WTC11 (cell line): ENCODE data around the gene REEP1.

ENCODE experiments used
- CBFB ChIP-seq: sonication (generic); formaldehyde crosslinking; IDR thresholded peaks from 2 replicates; pipeline ENCODE4 v1.8.1; 2022; ENCODE audit warnings: mild to moderate bottlenecking, low read depth, missing genetic modification reagents
- ELF4 ChIP-seq: sonication (generic); formaldehyde crosslinking; IDR thresholded peaks from 2 replicates; pipeline ENCODE4 v1.8.1; 2022; ENCODE audit warnings: low read depth, mild to moderate bottlenecking, moderate library complexity, missing genetic modification reagents
- FOXP1 ChIP-seq: sonication (generic); formaldehyde crosslinking; IDR thresholded peaks from 2 replicates; pipeline ENCODE4 v1.8.0; 2022; ENCODE audit warnings: missing genetic modification reagents, mild to moderate bottlenecking, moderate library complexity, borderline replicate concordance
- KAT7 ChIP-seq: sonication (generic); formaldehyde crosslinking; IDR thresholded peaks from 2 replicates; pipeline ENCODE4 v1.8.1; 2023; ENCODE audit warnings: missing genetic modification reagents, mild to moderate bottlenecking, borderline replicate concordance
- NFE2L1 ChIP-seq: sonication (generic); formaldehyde crosslinking; IDR thresholded peaks from 2 replicates; pipeline ENCODE4 v1.8.1; 2023; ENCODE audit warnings: missing genetic modification reagents
- NR2C2 ChIP-seq: sonication (generic); formaldehyde crosslinking; IDR thresholded peaks from 2 replicates; pipeline ENCODE4 v1.8.0; 2022; ENCODE audit warnings: mild to moderate bottlenecking, missing genetic modification reagents
- SMAD3 ChIP-seq: sonication (generic); formaldehyde crosslinking; IDR thresholded peaks from 2 replicates; pipeline ENCODE4 v1.8.0; 2022; ENCODE audit warnings: missing genetic modification reagents, mild to moderate bottlenecking, borderline replicate concordance
- SP1 ChIP-seq: sonication (generic); formaldehyde crosslinking; conservative IDR thresholded peaks from 2 replicates; pipeline ENCODE4 v1.8.1; 2022; ENCODE audit warnings: missing genetic modification reagents
- TF ChIP-seq, protein P1 (sequence below): fragments of 200-600 bp; IDR thresholded peaks from 2 replicates; pipeline ENCODE4 v1.8.0; 2022; ENCODE audit warnings: antibody characterized with exemption
- TF ChIP-seq, protein P2 (sequence below): sonication (generic); formaldehyde crosslinking; conservative IDR thresholded peaks from 2 replicates; pipeline ENCODE4 v1.8.1; 2022; ENCODE audit warnings: mild to moderate bottlenecking, missing genetic modification reagents
- TF ChIP-seq, protein P3 (sequence below): fragments of 250-450 bp; sonication (Bioruptor Pico); conservative IDR thresholded peaks from 2 replicates; pipeline ENCODE4 v1.9.0; 2021; ENCODE audit warnings: mild to moderate bottlenecking

DNA sequence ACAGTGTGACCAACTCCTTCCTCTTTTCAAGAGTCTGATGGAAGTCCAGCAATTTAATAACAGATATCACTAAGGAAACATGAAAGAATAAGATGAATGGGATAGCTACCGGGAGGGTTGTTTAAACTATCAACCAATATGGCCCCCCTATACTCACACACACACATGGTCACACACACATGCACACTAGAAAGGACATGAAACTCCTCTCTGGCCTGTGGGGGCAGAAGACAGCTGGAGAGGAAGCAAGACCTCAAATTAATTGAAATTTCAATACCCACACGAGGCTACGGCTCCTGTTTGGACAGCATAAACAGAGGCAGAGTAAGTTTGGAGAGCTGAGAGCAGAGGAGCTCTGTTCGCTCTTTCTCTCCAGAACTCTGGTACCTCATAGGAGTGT, 34.7 kb upstream of the REEP1 start:
- TF ChIP-seq, protein P1, sequence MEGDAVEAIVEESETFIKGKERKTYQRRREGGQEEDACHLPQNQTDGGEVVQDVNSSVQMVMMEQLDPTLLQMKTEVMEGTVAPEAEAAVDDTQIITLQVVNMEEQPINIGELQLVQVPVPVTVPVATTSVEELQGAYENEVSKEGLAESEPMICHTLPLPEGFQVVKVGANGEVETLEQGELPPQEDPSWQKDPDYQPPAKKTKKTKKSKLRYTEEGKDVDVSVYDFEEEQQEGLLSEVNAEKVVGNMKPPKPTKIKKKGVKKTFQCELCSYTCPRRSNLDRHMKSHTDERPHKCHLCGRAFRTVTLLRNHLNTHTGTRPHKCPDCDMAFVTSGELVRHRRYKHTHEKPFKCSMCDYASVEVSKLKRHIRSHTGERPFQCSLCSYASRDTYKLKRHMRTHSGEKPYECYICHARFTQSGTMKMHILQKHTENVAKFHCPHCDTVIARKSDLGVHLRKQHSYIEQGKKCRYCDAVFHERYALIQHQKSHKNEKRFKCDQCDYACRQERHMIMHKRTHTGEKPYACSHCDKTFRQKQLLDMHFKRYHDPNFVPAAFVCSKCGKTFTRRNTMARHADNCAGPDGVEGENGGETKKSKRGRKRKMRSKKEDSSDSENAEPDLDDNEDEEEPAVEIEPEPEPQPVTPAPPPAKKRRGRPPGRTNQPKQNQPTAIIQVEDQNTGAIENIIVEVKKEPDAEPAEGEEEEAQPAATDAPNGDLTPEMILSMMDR, result no peak
- TF ChIP-seq NFE2L1 (CRISPR knock-in tag) (no peak), NR2C2 (CRISPR knock-in tag) (no peak), SMAD3 (no peak), FOXP1 (CRISPR knock-in tag) (no peak), KAT7 (CRISPR knock-in tag) (no peak), SP1 (CRISPR knock-in tag) (no peak), CBFB (CRISPR knock-in tag) (no peak), ELF4 (no peak)
- TF ChIP-seq, protein P2, sequence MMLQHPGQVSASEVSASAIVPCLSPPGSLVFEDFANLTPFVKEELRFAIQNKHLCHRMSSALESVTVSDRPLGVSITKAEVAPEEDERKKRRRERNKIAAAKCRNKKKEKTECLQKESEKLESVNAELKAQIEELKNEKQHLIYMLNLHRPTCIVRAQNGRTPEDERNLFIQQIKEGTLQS (CRISPR knock-in tag), result no peak
- TF ChIP-seq, protein P3, sequence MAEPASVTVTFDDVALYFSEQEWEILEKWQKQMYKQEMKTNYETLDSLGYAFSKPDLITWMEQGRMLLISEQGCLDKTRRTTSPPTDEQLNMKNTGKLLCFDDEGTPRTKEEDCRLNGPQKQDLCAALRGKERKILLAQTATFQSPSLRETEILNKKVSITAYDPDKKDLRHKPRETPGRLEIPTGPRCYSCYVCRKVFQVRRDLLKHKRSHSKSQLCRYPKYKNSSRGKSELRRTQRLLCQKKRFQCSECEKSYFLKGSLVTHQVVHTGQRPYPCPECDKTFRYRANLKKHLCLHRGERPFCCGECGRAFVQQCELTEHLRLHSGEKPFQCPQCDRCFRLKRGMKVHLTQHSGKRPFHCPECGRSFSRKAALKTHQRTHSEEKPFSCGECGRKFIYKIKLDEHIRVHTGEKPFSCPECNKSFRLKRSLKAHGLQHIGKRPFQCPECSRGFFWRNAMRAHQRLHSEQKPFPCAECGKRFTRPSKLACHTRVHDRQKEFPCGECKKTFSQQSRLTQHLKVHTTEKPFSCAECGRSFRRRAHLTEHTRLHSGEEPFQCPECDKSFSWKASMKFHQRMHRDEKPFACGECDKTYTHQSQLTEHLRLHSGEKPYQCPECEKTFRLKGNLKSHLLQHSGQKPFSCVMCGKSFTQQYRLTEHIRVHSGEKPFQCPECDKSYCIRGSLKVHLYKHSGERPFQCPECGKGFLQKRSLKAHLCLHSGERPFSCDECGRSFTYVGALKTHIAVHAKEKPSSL, result no peak
